Ishikawa (cell line): Measurements from ENCODE around the gene MYCBP.

Source experiments
- EGR1 ChIP-seq: IDR thresholded peaks from 2 replicates; pipeline ENCODE4 v1.6.1; 2012
- EP300 ChIP-seq: IDR thresholded peaks from 2 replicates; pipeline ENCODE4 v1.6.1; 2012; ENCODE audit warnings: borderline replicate concordance
- NFIC ChIP-seq: IDR thresholded peaks from 2 replicates; pipeline ENCODE4 v1.6.1; 2012
- TAF1 ChIP-seq: IDR thresholded peaks from 2 replicates; pipeline ENCODE4 v1.6.1; 2012; ENCODE audit warnings: low read depth, mild to moderate bottlenecking
- YY1 ChIP-seq: IDR thresholded peaks from 2 replicates; pipeline ENCODE4 v1.6.1; 2012; ENCODE audit warnings: low read depth

DNA sequence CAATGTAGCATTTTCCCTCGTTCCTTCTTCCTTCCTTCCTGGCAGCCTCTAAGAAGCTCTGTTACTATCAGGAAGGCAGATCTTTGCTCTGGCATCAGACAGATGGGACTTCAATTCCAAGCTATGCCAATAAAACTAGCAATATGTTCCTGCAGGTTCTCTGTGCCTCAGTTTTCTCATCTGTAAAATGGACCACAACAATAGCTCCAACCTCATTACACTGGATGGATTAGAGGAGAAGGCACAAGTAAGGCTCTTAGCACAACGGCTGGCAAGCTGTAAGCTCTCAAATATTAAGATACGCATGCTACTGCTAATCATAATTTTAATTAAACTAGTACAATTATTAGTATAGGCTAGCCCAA lies 40.8 kb downstream of the MYCBP start:
- TF ChIP-seq YY1 = no peak
- TF ChIP-seq EGR1 = no peak
- no peak for TF ChIP-seq EP300
- no peak for TF ChIP-seq TAF1
- TF ChIP-seq NFIC = no peak
